GM18526 (cell line): ENCODE results near the gene NPPA.

ENCODE experiments used
- POLR2A ChIP-seq: IDR thresholded peaks from 3 replicates; pipeline ENCODE4 v1.6.1; 2011; ENCODE audit not compliant: insufficient read length; ENCODE audit errors: extremely low read depth

Gene NPPA

DNA sequence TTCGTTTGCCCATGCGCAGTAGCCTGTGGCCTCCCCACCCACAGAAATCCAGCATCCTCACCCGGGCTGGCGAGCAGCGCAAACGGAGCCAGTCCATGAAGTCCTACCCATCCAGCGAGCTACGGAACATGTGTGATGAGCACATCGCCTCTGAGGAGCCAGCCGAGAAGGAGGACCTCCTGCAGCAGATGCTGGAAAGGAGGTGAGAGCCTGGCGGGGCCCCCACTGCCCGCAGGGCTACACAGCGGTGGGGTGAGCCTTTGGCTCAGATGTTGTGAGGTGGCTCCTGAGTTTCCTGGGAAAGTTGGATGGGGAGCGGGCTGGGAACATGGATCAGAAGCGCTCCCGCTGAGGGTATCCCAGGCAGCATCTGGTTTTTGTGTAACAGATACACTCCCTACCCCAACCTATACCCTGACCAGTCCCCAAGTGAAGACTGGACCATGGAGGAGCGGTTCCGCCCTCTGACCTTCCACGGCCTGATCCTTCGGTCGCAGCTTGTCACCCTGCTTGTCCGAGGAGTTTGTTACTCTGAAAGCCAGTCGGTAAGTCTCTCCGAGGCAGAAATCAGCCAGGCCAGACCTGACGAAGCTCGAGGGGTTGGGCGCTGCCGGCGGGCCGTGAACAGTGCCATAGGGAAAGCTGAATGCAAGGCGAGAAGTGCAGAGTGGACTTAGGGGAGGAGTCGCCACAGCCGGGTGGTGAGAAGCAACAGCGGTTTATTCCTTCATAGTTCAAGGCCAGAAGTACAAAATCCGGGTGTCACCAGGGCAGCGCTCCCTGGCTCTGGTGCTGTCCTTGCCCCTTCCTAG, 10.4 kb downstream of the NPPA start:
- TF ChIP-seq POLR2A, result no peak

DNA sequence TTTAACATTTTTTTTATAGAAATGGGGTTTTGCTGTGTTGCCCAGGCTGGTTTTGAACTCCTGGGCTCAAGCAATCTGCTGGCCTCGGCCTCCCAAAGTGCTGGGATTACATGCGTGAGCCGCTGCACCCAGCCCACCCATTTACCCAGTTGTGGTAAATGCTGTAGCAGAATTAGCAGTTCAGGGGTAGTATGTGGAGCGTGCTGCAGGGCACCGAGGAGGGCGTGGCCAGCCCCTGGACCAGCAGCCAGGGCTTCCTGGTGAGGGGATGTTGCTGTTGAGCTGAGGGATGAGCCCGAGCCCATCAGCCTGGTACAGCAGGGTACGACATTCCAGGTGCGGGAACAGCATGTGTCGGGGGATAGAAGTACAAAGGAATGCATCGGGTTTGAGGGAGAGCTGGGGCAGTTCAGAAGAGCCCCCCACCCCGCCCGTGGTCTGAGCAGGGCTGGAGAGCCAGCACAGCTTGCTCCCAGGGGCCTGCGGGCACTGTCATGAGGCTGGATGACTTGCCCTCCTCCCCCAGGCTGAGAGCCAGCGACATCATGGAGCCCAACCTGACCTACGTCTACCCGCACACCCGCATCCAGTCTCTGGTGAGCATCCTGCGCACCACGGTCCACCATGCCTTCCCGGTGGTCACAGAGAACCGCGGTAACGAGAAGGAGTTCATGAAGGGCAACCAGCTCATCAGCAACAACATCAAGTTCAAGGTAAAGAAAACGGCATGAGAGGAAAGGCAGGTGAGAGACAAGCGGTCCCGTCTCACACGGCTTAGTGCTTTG, 11.9 kb downstream of the NPPA start:
- no peak for TF ChIP-seq POLR2A

DNA sequence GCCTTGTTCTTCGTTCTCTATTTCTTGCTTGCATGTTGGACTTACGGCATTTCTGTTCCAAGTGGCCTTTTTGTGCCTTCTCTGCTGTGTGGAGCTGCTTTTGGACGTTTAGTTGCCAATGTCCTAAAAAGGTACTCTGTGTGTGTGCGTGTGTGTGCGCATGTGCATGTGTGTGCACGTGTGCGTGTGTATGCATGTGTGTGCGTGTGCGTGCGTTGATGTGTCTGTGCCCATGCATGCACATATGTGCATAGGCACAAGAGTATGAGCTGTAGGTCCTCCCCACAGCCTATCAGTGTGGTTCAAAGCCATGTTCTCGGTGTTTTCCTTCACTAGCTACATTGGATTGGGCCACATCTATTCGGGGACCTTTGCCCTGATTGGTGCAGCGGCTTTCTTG, 13.7 kb downstream of the NPPA start:
- no peak for TF ChIP-seq POLR2A

DNA sequence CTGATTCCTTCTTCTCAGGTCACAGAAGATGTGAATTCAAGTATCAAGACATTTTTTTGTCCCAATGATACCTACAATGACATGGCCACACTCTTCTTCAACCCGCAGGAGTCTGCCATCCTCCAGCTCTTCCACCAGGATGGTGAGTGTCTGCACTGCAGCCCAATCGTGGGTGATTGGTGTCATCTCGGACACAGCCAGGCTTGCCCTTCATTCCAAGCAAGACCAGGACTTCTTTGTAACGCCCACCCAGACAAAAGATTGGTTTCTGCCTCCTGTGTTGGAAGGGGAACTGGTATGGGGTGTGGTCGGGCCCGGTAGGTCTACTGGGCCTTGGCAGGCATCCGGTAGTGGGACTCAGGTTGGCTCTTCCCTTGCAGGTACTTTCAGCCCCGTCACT, 14.1 kb downstream of the NPPA start:
- no peak for TF ChIP-seq POLR2A

DNA sequence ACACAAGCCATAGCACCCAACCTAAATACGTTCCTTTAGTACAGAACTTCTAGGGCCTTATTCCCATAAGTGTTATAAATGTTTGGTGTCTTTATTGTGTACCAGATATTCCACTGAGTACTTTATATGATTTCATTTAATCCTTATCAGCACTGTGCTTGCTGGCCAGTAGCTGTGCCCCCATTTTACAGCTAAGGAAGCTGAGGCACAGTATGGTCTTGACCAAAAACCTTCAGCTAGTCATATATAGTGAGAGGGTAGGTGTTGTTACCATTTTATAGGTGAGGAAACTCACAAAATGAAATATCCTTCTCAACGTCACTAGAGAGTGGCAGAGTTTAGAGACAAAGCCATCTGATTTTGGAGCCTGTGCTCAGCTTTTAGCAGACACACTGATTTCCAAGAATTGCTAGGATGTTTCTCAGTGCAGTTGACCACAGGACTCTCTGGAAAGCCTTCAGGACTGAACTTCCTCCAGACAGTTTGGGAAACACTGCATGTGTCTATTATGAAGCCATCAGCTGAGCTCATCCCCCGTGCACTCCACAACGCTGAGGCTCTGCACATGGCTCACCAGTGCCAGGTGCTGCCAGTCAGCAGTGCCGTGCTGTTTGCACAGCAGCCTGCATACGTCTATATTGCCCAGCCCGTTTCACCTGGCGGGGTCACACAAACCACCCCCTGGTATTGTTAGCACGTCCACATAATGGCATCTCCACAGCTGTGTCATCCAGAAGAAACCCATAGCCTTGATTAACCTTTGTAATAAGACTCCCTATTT, 15.4 kb downstream of the NPPA start:
- no peak for TF ChIP-seq POLR2A

DNA sequence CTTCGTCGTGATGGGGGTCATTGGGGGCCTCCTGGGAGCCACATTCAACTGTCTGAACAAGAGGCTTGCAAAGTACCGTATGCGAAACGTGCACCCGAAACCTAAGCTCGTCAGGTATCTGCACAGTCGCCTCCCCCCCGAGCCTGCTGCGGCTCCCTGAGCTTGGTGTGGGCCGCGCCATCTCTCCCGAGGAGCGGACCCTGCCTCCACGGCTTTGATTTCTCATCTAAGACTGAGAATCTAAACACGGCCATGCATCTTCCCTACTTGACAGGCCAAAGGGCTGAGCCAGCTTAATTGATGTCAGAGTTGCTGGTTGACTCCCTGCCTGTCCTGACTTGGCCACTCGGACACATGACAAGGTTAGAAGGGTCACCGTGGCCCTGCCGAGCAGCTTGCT, 19.1 kb downstream of the NPPA start:
- TF ChIP-seq POLR2A, result no peak

DNA sequence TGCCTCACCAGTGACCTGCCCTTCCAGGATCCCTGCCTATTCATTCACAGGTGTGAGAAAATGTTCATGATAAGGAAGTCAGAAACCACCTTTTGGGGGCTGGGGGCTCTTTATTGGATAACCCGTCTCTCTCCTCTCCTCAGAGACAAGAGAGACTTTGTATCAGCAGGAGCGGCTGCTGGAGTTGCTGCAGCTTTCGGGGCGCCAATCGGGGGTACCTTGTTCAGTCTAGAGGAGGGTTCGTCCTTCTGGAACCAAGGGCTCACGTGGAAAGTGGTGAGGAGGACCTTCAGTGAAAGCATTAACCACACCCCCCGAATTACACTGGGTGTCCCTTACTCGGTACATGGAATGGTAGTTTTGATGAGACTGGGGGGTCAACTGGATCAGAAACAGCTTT, 20.6 kb downstream of the NPPA start:
- no peak for TF ChIP-seq POLR2A

DNA sequence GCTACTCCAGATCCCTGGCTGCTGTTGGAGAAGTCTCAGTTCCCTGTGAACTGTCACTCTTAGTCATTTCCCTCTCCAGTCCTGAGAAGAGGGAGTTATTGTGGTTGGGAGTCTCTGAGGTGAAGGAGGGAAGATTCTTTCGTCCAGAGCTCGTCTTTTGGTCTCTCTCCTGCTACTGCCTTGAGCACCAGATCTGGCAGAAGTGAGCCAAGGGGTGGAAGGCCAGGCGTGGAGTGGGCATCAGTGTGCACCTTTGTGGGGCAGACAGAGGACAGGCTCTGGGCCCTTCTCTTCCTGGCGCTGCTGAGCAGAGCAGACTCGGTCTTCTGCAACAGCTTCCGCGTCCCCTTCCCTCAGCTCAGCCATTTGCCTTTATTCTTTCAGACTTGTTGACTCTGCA, 22.5 kb downstream of the NPPA start:
- no peak for TF ChIP-seq POLR2A

DNA sequence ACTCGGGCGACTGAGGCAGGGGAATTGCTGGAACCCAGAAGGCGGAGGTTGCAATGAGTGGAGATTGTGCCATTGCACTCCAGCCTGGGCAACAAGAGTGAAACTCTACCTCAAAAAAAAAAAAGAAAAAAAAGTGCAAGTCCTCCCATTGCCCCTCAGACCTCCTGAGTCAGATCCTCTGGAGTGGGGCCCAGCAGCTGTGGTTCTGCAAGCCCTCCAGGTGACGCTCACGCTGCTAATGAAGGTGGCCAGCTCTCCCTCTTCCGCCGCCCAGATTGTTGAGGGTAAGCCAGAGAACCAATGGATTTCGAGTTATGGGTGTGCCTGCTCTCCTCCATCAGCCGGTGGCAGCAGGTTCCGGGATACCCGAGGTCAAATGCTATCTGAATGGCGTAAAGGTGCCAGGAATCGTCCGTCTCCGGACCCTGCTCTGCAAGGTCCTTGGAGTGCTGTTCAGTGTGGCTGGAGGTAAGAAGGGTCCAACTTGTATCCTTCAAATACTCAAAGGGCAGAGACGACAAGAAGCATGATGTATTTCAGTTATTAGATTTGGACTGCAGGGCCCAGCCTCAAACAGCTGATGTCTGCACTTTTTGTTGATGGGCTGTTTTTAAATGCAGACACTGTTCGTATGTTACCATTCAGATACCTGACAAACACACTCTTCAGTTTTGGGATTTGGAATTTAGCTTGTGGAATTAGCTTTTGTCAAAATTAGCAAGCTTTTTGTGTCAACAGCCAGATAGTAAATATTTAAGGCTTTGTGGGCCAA, 24.0 kb downstream of the NPPA start:
- no peak for TF ChIP-seq POLR2A

DNA sequence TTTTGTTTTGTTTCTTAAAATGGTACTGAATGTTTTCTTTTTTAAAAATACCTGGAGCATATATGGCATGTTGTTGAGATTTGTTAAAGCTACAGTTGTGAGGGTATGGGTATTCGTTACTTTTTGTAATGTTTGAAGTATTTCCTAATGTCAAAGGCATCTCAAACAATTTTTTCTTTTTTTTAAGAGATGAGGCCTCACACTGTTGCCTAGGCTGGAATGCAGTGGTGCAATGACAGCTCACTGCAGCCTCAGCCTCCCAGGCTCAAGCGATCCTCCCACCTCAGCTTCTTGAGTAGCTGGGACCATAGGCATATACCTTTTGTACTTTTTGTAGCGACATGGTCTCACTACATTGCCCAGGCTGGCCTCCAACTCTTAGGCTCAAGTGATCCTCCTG, 25.5 kb downstream of the NPPA start:
- no peak for TF ChIP-seq POLR2A

DNA sequence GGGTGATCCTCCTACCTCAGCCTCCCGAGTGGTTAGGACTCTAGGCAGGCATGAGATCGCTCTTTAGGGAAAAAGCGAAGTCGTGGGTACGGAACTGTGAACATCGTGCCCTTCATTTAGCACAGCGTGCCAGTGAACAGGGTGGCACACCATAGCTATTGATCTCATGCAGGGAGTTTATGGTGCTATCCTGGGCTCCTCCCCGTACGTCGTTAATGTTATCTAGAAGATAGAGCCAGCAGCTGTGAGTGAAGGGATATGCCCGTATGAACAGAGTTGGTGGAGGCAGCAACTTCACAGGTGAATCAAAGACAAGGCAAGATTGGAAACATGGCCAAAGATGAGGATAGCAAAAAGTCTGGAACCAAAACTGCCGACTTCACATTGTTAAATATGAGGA, 30.4 kb downstream of the NPPA start:
- TF ChIP-seq POLR2A, result no peak

DNA sequence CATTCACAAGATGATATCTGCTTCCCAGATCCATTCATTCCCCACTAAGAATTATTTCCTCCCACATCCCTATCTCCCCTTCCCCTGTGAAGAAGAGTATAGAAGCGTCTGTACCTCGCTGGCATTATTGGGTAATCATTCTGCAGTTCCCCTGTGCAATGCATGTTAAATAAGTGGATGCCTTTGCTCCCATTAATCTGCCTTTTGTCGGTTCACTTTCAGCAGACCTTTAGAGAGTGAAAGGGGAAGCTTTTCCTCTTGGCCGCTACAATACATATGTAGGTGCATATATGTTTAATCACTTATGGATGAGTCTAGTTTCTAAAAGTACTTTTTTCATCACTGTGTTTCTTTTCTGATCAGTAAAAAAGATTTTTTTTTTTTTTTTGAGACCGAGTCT, 34.6 kb downstream of the NPPA start:
- TF ChIP-seq POLR2A, result no peak

DNA sequence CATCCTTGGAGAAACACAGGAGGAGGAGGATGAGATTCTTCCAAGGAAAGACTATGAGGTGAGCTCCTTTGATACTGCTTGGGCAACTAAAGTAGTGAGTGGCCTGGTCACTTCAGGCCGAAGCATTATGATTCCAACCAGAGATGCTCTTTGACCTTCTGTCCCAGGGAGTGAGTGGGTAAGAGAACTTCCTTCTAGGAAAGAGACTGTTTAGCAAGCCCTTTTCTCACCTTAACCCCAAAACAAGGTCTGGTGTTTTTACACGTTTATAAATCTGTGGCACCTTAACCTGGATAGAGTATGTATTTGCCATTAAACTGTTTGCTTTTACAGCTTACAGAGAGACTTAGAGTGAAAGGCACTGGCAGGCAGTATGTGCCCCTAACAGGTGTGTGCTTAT, 40.5 kb downstream of the NPPA start:
- TF ChIP-seq POLR2A, result no peak

DNA sequence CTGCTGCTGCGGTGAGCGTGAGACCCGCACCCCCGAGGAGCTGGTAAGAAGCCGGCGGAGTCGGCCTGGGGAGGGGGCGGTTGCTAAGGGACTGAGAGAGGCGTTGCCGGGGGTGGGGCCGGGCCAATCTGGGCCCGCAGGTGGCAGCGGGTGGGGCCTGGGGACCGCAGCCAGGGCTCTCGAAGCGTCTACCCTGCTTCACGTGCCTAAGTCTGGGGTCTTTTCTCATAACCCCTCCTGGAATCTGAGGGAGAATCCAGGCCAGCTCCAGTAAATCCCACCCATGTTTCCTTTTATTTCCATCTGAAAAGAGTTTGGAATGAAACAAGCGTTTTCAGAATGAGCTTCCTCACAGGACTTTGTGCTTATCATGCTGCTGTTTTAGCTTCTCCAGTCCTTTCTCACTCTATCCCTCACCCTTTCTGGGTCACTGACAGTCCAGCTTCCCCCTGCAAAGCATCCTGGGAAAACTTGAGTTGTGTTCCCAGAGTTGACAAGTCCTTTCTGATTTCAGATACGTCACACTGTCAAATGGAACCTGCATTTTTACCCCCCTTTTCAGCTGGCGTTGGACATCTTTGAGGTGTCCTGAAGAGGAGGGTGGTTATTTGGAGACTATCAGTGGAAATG, 41.2 kb downstream of the NPPA start:
- peak; percentile 12 for TF ChIP-seq POLR2A
